IMR-90 (cell line): ENCODE results near the gene CACNA1D. TPM values are rescaled to one million over a fixed set of nuclear protein-coding genes. Genes with fewer than 3 reads are reported as not detected.

Experiments
- ATAC-seq: fragments of 200-7000 bp; cut with Tn5 transposase; 2 replicates; pipeline ENCODE4 v1.9.1; 2020; ENCODE audit warnings: low read depth, mild to moderate bottlenecking, moderate library complexity
- BruUV-seq: library from RNA; stranded (reverse); fragments of 400-500 nt; replicated peaks from 2 replicates; lab custom pipeline; 2021; lab: Mats Ljungman, UMichigan
- CTCF ChIA-PET: fragments of 300-600 bp; formaldehyde crosslinking; extraction: SDS; loops from one replicate; lab custom pipeline; 2021; ENCODE audit warnings: antibody characterized with exemption; lab: Yijun Ruan, JAX
- POLR2A ChIA-PET: fragments of 300-600 bp; sonication (Branson Sonifier 250); formaldehyde crosslinking; loops from one replicate; lab custom pipeline; 2022; ENCODE audit warnings: antibody characterized with exemption; ENCODE audit not compliant: unreplicated experiment; lab: Charles Lee
- DNase-seq: peaks from one replicate; pipeline ENCODE4 v3.0.0; 2013
- H2AFZ ChIP-seq: replicated peaks from 2 replicates; pipeline ENCODE3; 2013; ENCODE audit warnings: low read length, mild to moderate bottlenecking; ENCODE audit not compliant: poor library complexity
- H2AK5ac ChIP-seq: 2 replicates; pipeline ENCODE4 v1.6.1; 2013; ENCODE audit warnings: low read depth, low read length, inconsistent platforms
- H2AK9ac ChIP-seq: replicated peaks from 2 replicates; pipeline ENCODE3; 2013; ENCODE audit warnings: mild to moderate bottlenecking, low read depth, low read length, moderate library complexity; ENCODE audit not compliant: poor library complexity
- H2BK120ac ChIP-seq: 2 replicates; pipeline ENCODE4 v1.6.1; 2013; ENCODE audit warnings: low read depth, low read length, inconsistent platforms
- H2BK15ac ChIP-seq: 3 replicates; pipeline ENCODE4 v1.6.1; 2013; ENCODE audit warnings: low read depth, low read length, inconsistent platforms
- H2BK20ac ChIP-seq: 2 replicates; pipeline ENCODE4 v1.6.1; 2013; ENCODE audit warnings: low read depth, mild to moderate bottlenecking, inconsistent platforms, low read length, moderate library complexity
- H2BK5ac ChIP-seq: 2 replicates; pipeline ENCODE4 v1.6.1; 2013; ENCODE audit warnings: mild to moderate bottlenecking, low read depth, low read length, inconsistent platforms; ENCODE audit not compliant: poor library complexity, severe bottlenecking
- H3K14ac ChIP-seq: replicated peaks from 2 replicates; pipeline ENCODE4 v1.6.1; 2013; ENCODE audit warnings: low read depth, low read length, inconsistent platforms
- H3K18ac ChIP-seq: 2 replicates; pipeline ENCODE4 v1.6.1; 2013; ENCODE audit warnings: low read depth, low read length, control low read depth
- H3K23ac ChIP-seq: 2 replicates; pipeline ENCODE4 v1.6.1; 2013; ENCODE audit warnings: low read depth, low read length, inconsistent platforms
- H3K27ac ChIP-seq: 2 replicates; pipeline ENCODE4 v1.5.1; 2013; ENCODE audit warnings: mild to moderate bottlenecking, control low read depth, low read length; ENCODE audit not compliant: insufficient read depth
- H3K27me3 ChIP-seq: 2 replicates; pipeline ENCODE4 v1.6.1; 2013; ENCODE audit warnings: low read length; ENCODE audit not compliant: control insufficient read depth, insufficient read depth
- H3K36me3 ChIP-seq: 2 replicates; pipeline ENCODE4 v1.6.1; 2013; ENCODE audit warnings: low read length, mixed read lengths; ENCODE audit not compliant: control insufficient read depth, insufficient read depth
- H3K4ac ChIP-seq: 2 replicates; pipeline ENCODE4 v1.6.1; 2013; ENCODE audit warnings: low read depth, low read length, inconsistent platforms
- H3K4me1 ChIP-seq: 2 replicates; pipeline ENCODE4 v1.6.1; 2013; ENCODE audit warnings: low read length, mixed read lengths; ENCODE audit not compliant: control insufficient read depth, insufficient read depth
- H3K4me2 ChIP-seq: 2 replicates; pipeline ENCODE4 v1.6.1; 2013; ENCODE audit warnings: low read depth, mild to moderate bottlenecking, control low read depth, low read length, moderate library complexity
- H3K4me3 ChIP-seq: 2 replicates; pipeline ENCODE4 v1.5.1; 2013; ENCODE audit warnings: low read depth, mild to moderate bottlenecking, control low read depth, low read length, moderate library complexity; ENCODE audit not compliant: insufficient read depth
- H3K56ac ChIP-seq: 2 replicates; pipeline ENCODE4 v1.6.1; 2013; ENCODE audit warnings: low read length, inconsistent platforms; ENCODE audit not compliant: insufficient read depth; ENCODE audit errors: extremely low read depth
- H3K79me1 ChIP-seq, 2 experiments: 2 replicates each; pipeline ENCODE4 v1.6.1; 2013; ENCODE audit warnings: low read length in 2 of 2, inconsistent platforms in 1 of 2, low read depth in 1 of 2
- H3K9ac ChIP-seq: 2 replicates; pipeline ENCODE4 v1.6.1; 2013; ENCODE audit warnings: low read depth, low read length, control low read depth
- H3K9me1 ChIP-seq: 2 replicates; pipeline ENCODE4 v1.6.1; 2013; ENCODE audit warnings: low read length, inconsistent platforms; ENCODE audit not compliant: insufficient read depth
- H3K9me3 ChIP-seq: 2 replicates; pipeline ENCODE4 v1.6.1; 2013; ENCODE audit warnings: low read length; ENCODE audit not compliant: control insufficient read depth, insufficient read depth
- H4K20me1 ChIP-seq: 2 replicates; pipeline ENCODE4 v1.6.1; 2013; ENCODE audit warnings: low read length, inconsistent platforms; ENCODE audit not compliant: insufficient read depth
- H4K5ac ChIP-seq: 2 replicates; pipeline ENCODE4 v1.6.1; 2013; ENCODE audit warnings: mild to moderate bottlenecking, low read depth, low read length, control low read depth
- H4K8ac ChIP-seq, 2 experiments: 2 replicates each; pipeline ENCODE4 v1.6.1; 2013; ENCODE audit warnings: low read depth in 2 of 2, low read length in 2 of 2, control low read depth in 1 of 2, inconsistent platforms in 1 of 2
- H4K91ac ChIP-seq: 2 replicates; pipeline ENCODE4 v1.6.1; 2013; ENCODE audit warnings: low read depth, low read length, inconsistent platforms; ENCODE audit not compliant: insufficient read depth
- CHD1 ChIP-seq: IDR thresholded peaks from 2 replicates; pipeline ENCODE4 v1.6.1; 2012; ENCODE audit warnings: low read depth, low read length, improper control_type of control experiment
- ELK1 ChIP-seq: fragments of 150-350 bp; IDR thresholded peaks from 2 replicates; pipeline ENCODE4 v1.6.1; 2016; ENCODE audit warnings: low read depth, mild to moderate bottlenecking, low read length, moderate library complexity, borderline replicate concordance
- FOS ChIP-seq: fragments of 150-350 bp; IDR thresholded peaks from 2 replicates; pipeline ENCODE4 v1.6.1; 2016; ENCODE audit warnings: low read depth, low read length
- MAFK ChIP-seq: IDR thresholded peaks from 2 replicates; pipeline ENCODE4 v1.6.1; 2012; ENCODE audit warnings: low read depth, low read length, improper control_type of control experiment
- MAZ ChIP-seq: IDR thresholded peaks from 2 replicates; pipeline ENCODE4 v1.6.1; 2012; ENCODE audit warnings: low read depth, mild to moderate bottlenecking, low read length, improper control_type of control experiment, moderate library complexity, borderline replicate concordance
- NFE2L2 ChIP-seq: fragments of 150-350 bp; IDR thresholded peaks from 2 replicates; pipeline ENCODE4 v1.6.1; 2016; ENCODE audit warnings: low read depth, mild to moderate bottlenecking, low read length
- POLR2A ChIP-seq: IDR thresholded peaks from 2 replicates; pipeline ENCODE4 v1.6.1; 2012; ENCODE audit warnings: mild to moderate bottlenecking, low read depth, low read length
- RAD21 ChIP-seq: IDR thresholded peaks from 2 replicates; pipeline ENCODE4 v1.6.1; 2012; ENCODE audit warnings: low read length, improper control_type of control experiment
- RFX5 ChIP-seq: IDR thresholded peaks from 2 replicates; pipeline ENCODE4 v1.8.0; 2012; ENCODE audit warnings: low read depth, mild to moderate bottlenecking, low read length, moderate library complexity
- SMC3 ChIP-seq: fragments of 150-350 bp; IDR thresholded peaks from 2 replicates; pipeline ENCODE4 v1.6.1; 2016; ENCODE audit warnings: low read depth, mild to moderate bottlenecking, antibody characterized with exemption, low read length, moderate library complexity
- WGBS, 2 experiments: methylation state at CpG; one replicate each; pipeline versions ENCODE4 v1.1.5 to v1.1.7; 2013; ENCODE audit warnings: missing lambda C conversion rate in 2 of 2; ENCODE audit not compliant: insufficient read length in 1 of 2; ENCODE audit errors: extremely low coverage in 2 of 2; 5-methylcytosine and 5-hydroxymethylcytosine counted together
- dilution Hi-C: fragments of 300-500 bp; cut with HindIII; formaldehyde crosslinking; loops from one replicate; pipeline ENCODE4 v1.14.3; 2018; ENCODE audit warnings: low sequenced_read_pairs; ENCODE audit not compliant: unreplicated experiment
- in situ Hi-C: fragments of 300-500 bp; cut with MboI; formaldehyde crosslinking; loops from 3 replicates; pipeline ENCODE4 v1.14.3; 2019; ENCODE audit warnings: low sequenced_read_pairs, inconsistent platforms, mixed read lengths
- intact Hi-C: fragments of 100-400 bp; cut with micrococcal nuclease; formaldehyde crosslinking; loops from 2 replicates; pipeline ENCODE4 v1.10.0; 2022
- polyA plus RNA-seq, 3 experiments: library from polyadenylated mRNA; depleted of rRNA; stranded (reverse); fragments of >200 nt; gene quantifications; 2 replicates each; pipeline ENCODE4 v1.2.3, GENCODE V29; 2012; ENCODE audit warnings: low replicate concordance in 1 of 3
- total RNA-seq: library from RNA; depleted of rRNA; stranded (reverse); fragments of >200 nt; gene quantifications from 2 replicates; pipeline ENCODE4 v1.2.3, GENCODE V29; 2012
- TF ChIP-seq, protein P1 (sequence below): conservative IDR thresholded peaks from 2 replicates; pipeline ENCODE4 v1.5.1; 2012; ENCODE audit warnings: mild to moderate bottlenecking, low read depth, low read length, improper control_type of control experiment

The CACNA1D gene
- total and polyA plus RNA-seq, 2 of the 4 experiments (the other 2 are of a cell fraction) = 0.07 TPM; not detected in 1

DNA sequence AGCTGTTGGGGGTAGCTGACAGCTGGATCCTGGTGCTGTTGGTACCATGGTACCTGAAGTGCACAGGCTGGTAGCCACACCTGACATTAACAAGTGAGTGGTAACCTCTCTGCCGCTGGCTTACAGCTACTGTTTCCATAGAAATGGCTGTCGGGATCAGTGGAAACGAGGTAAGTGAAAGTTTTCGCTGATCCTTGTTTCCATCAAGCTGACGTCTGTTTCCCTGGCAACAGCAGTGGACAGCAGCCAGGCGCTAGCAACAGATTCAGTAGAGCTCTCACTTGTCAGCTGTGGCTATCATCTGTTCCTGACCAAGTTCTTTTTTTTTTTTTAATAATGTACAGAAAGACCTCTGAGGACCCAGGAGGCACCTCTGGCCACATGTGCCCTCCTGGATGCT, 185.6 kb downstream of the CACNA1D start:
- Histone ChIP-seq H3K23ac (no peak overlapping the region), H2BK5ac (no peak overlapping the region), H3K4me2 (no peak overlapping the region), H3K14ac (no peak overlapping the region), H4K20me1 (no peaks in the 10 kb centered on the region), H3K79me1 (no peaks in the 10 kb centered on the region), H3K18ac (no peak overlapping the region), H3K4ac (no peak overlapping the region), H3K56ac (no peak overlapping the region), H2AK5ac (no peak overlapping the region), H4K5ac (no peak overlapping the region), H3K9ac (no peak overlapping the region), H2AFZ (no peak overlapping the region), H2AK9ac (no peak overlapping the region), H2BK20ac (no peak overlapping the region), H3K4me3 (no peak overlapping the region), H4K91ac (no peak overlapping the region), H3K27ac (no peak overlapping the region), H2BK15ac (no peak overlapping the region), H2BK120ac (no peak overlapping the region), H3K4me1 (no peaks in the 10 kb centered on the region), H3K36me3 (no peaks in the 10 kb centered on the region), H3K9me3 (no peaks in the 10 kb centered on the region), H3K27me3 (peaks cover 5% of the 10 kb centered on the region; the same call in 1 of the 2 replicates), H3K9me1 (no peaks in the 10 kb centered on the region), H4K8ac (no peak overlapping the region)
- peak; percentile 2 for DNase-seq
- intact Hi-C loops = no loop called here
- no peak for ATAC-seq
- TF ChIP-seq NFE2L2 (no peak), ELK1 (no peak), SMC3 (no peak), RAD21 (no peak), RFX5 (no peak), MAFK (no peak), POLR2A (no peak), CHD1 (no peak), FOS (no peak), MAZ (no peak)
- TF ChIP-seq, protein P1, sequence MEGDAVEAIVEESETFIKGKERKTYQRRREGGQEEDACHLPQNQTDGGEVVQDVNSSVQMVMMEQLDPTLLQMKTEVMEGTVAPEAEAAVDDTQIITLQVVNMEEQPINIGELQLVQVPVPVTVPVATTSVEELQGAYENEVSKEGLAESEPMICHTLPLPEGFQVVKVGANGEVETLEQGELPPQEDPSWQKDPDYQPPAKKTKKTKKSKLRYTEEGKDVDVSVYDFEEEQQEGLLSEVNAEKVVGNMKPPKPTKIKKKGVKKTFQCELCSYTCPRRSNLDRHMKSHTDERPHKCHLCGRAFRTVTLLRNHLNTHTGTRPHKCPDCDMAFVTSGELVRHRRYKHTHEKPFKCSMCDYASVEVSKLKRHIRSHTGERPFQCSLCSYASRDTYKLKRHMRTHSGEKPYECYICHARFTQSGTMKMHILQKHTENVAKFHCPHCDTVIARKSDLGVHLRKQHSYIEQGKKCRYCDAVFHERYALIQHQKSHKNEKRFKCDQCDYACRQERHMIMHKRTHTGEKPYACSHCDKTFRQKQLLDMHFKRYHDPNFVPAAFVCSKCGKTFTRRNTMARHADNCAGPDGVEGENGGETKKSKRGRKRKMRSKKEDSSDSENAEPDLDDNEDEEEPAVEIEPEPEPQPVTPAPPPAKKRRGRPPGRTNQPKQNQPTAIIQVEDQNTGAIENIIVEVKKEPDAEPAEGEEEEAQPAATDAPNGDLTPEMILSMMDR = no peak
- CTCF ChIA-PET = no interaction called here
- POLR2A ChIA-PET = no interaction called here
- 4% methylated on average over 4 of the region's 6 CpGs; no CpG with 5 or more reads in 1 of the 2 experiments for WGBS, 2 experiments
- no TSS peak for BruUV-seq
- in situ Hi-C loops = no loop called here
- dilution Hi-C loops = no loop called here
